ENCODE measurements around the gene STAC3. TPM values are rescaled to one million over a fixed set of nuclear protein-coding genes. Genes with fewer than 3 reads are reported as not detected.

Gene STAC3
- total and polyA plus RNA-seq, 8 donors, result 2.9 to 5.1 (median 3.4) TPM

GRCh38 chr12:57193706-57194245 is 57.2 kb downstream of the STAC3 start:
- Histone ChIP-seq H3K27ac (no peak overlapping the region), H3K36me3 (peaks cover 0 to 96% of the 10 kb centered on the region in 2 donors), H3K4me3 (no peak overlapping the region), H3K27me3 (no peaks in the 10 kb centered on the region), H3K9me3 (no peaks in the 10 kb centered on the region), H3K4me1 (peaks cover 0 to 9% of the 10 kb centered on the region in 2 donors)
- no peak for TF ChIP-seq CTCF (IDR thresholded peaks at IDR 0.05)
- intact Hi-C loops (cut with DNase I), result no loop called here
- ATAC-seq (no peak), DNase-seq (no peak)

Small RNAs within 50 kb of the gene (microRNA-seq; reads per million reads assigned to microRNA genes)
- 5.1 to 5.5 reads per million in 2 donors for gene MIR1228

Other genes with a start within 250 kb of the STAC3 start
- 1 to 10 TPM; 3.8 to 6.1 TPM for gene ZBTB39, start 244.6 kb downstream of the STAC3 start, total RNA-seq
- gene ZBTB39, start 244.6 kb downstream of the STAC3 start, polyA plus RNA-seq (ENCODE audit: insufficient read length in 6 of 6), result 10 to 100 TPM in 5 of 6 donors, 1 to 10 TPM in 1; 9.0 to 12.4 (median 11.5) TPM
- not detected for gene TAC3, start 234.7 kb downstream of the STAC3 start, total RNA-seq
- 1 to 10 TPM in 1 of 6 donors, under 1 TPM in 5; 0.31 to 1.1 (median 0.73) TPM for gene TAC3, start 234.7 kb downstream of the STAC3 start, polyA plus RNA-seq (ENCODE audit: insufficient read length in 6 of 6)
- gene MYO1A, start 201.1 kb downstream of the STAC3 start, total RNA-seq, result under 1 TPM; 0.26 to 0.29 TPM
- under 1 TPM in 4 of 6 donors, not detected in 2; 0.07 to 0.23 (median 0.13) TPM for gene MYO1A, start 201.1 kb downstream of the STAC3 start, polyA plus RNA-seq (ENCODE audit: insufficient read length in 6 of 6)
- 10 to 100 TPM; 16.4 to 17.9 TPM for gene NEMP1, start 172.4 kb downstream of the STAC3 start, total RNA-seq
- 10 to 100 TPM; 21.5 to 29.2 (median 28.0) TPM for gene NEMP1, start 172.4 kb downstream of the STAC3 start, polyA plus RNA-seq (ENCODE audit: insufficient read length in 6 of 6)
- 10 to 100 TPM; 28.4 to 40.1 TPM for gene NAB2, start 162.1 kb downstream of the STAC3 start, total RNA-seq
- 10 to 100 TPM; 38.4 to 52.0 (median 45.7) TPM for gene NAB2, start 162.1 kb downstream of the STAC3 start, polyA plus RNA-seq (ENCODE audit: insufficient read length in 6 of 6)
- gene STAT6, start 139.8 kb downstream of the STAC3 start, total RNA-seq, result 100 to 1,000 TPM; 200 to 237 TPM
- gene STAT6, start 139.8 kb downstream of the STAC3 start, polyA plus RNA-seq (ENCODE audit: insufficient read length in 6 of 6), result 100 to 1,000 TPM; 137 to 173 (median 162) TPM
- gene LRP1, start 122.7 kb downstream of the STAC3 start, total RNA-seq, result 100 to 1,000 TPM; 228 to 325 TPM
- 100 to 1,000 TPM; 108 to 149 (median 131) TPM for gene LRP1, start 122.7 kb downstream of the STAC3 start, polyA plus RNA-seq (ENCODE audit: insufficient read length in 6 of 6)
- not detected for gene LRP1-AS, start 103.6 kb downstream of the STAC3 start, total RNA-seq
- gene LRP1-AS, start 103.6 kb downstream of the STAC3 start, polyA plus RNA-seq (ENCODE audit: insufficient read length in 6 of 6), result 1 to 10 TPM in 1 of 6 donors, under 1 TPM in 4, not detected in 1; 0.24 to 1.0 (median 0.69) TPM
- 1 to 10 TPM in 1 of 2 donors, under 1 TPM in 1; 0.93 to 1.0 TPM for gene NXPH4, start 34.4 kb downstream of the STAC3 start, total RNA-seq
- gene NXPH4, start 34.4 kb downstream of the STAC3 start, polyA plus RNA-seq (ENCODE audit: insufficient read length in 6 of 6), result 1 to 10 TPM in 4 of 6 donors, under 1 TPM in 2; 0.67 to 1.7 (median 1.4) TPM
- gene SHMT2, start 21.5 kb downstream of the STAC3 start, total RNA-seq, result 100 to 1,000 TPM in 1 of 2 donors, 10 to 100 TPM in 1; 64.7 to 116 TPM
- 10 to 100 TPM; 65.8 to 82.4 (median 75.6) TPM for gene SHMT2, start 21.5 kb downstream of the STAC3 start, polyA plus RNA-seq (ENCODE audit: insufficient read length in 6 of 6)
- 10 to 100 TPM; 52.4 to 62.5 TPM for gene R3HDM2, start 179.9 kb upstream of the STAC3 start, total RNA-seq
- 10 to 100 TPM; 66.5 to 92.3 (median 83.8) TPM for gene R3HDM2, start 179.9 kb upstream of the STAC3 start, polyA plus RNA-seq (ENCODE audit: insufficient read length in 6 of 6)
- gene INHBC, start 183.6 kb upstream of the STAC3 start, total RNA-seq, result not detected
- under 1 TPM in 5 of 6 donors, not detected in 1; 0.16 to 0.29 (median 0.24) TPM for gene INHBC, start 183.6 kb upstream of the STAC3 start, polyA plus RNA-seq (ENCODE audit: insufficient read length in 6 of 6)
- gene INHBE, start 204.1 kb upstream of the STAC3 start, total RNA-seq, result under 1 TPM in 1 of 2 donors, not detected in 1; 0.52 TPM
- gene INHBE, start 204.1 kb upstream of the STAC3 start, polyA plus RNA-seq (ENCODE audit: insufficient read length in 6 of 6), result 1 to 10 TPM in 2 of 6 donors, under 1 TPM in 4; 0.58 to 1.4 (median 0.78) TPM
- 1 to 10 TPM; 1.9 to 7.2 TPM for gene GLI1, start 208.6 kb upstream of the STAC3 start, total RNA-seq
- 10 to 100 TPM; 27.7 to 38.3 (median 33.0) TPM for gene GLI1, start 208.6 kb upstream of the STAC3 start, polyA plus RNA-seq (ENCODE audit: insufficient read length in 6 of 6)
- gene ARHGAP9, start 228.7 kb upstream of the STAC3 start, total RNA-seq, result 100 to 1,000 TPM in 1 of 2 donors, 10 to 100 TPM in 1; 24.2 to 125 TPM
- 1 to 10 TPM; 4.4 to 6.4 (median 5.2) TPM for gene ARHGAP9, start 228.7 kb upstream of the STAC3 start, polyA plus RNA-seq (ENCODE audit: insufficient read length in 6 of 6)
- 100 to 1,000 TPM; 113 to 168 TPM for gene MARS1, start 236.9 kb upstream of the STAC3 start, total RNA-seq
- gene MARS1, start 236.9 kb upstream of the STAC3 start, polyA plus RNA-seq (ENCODE audit: insufficient read length in 6 of 6), result 100 to 1,000 TPM in 3 of 6 donors, 10 to 100 TPM in 3; 92.5 to 153 (median 103) TPM

All from left lung (tissue), 10 donors.